NCI-H2107 (cell line): ENCODE measurements around the gene CDKN2A.

Source experiments
- DNase-seq: peaks from one replicate; lab custom pipeline; 2025; lab: John Stamatoyannopoulos, UW

The CDKN2A gene

GRCh38 chr9:22005702-22006606, 11.8 kb upstream of the CDKN2A start:
- no peak for DNase-seq

DNA sequence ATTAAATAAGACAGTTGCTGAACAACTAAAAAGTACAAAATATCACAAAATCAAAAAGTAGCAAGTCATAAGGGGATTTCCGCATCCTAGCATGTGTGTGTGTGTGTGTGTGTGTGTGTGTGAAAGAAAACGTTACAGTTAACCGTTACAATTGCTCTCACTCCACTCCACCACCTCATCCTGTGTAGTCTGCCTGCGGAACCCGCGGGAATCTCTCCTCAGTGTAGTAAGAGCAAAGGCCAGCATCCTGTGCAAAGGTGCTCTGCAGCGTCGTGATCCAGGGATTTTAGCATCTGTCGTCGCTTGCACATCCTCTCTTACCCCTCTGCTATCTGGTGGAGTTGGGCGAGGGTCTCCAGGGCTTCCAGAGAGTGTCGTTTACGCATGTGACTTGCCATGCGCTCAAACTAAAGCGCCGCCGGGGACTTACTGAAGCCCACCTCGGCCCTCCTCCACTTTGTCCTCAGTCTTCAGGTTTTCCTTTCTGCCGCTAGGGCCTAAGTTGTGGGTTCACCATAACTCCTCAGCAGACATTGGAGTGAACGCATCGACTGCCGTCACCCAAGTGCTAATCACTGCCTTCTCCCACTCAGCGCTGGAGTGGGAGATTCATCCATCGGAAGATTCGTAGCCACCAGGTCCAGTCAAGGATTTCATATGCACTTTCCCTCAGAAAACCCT, 11.0 kb upstream of the CDKN2A start:
- no peak for DNase-seq

GRCh38 chr9:22002038-22002437, 7.8 kb upstream of the CDKN2A start:
- DNase-seq = no peak

- DNase-seq = no peak
These were observed 3.8 kb upstream of the CDKN2A start for GRCh38 chr9:21998026-21998425.

DNA sequence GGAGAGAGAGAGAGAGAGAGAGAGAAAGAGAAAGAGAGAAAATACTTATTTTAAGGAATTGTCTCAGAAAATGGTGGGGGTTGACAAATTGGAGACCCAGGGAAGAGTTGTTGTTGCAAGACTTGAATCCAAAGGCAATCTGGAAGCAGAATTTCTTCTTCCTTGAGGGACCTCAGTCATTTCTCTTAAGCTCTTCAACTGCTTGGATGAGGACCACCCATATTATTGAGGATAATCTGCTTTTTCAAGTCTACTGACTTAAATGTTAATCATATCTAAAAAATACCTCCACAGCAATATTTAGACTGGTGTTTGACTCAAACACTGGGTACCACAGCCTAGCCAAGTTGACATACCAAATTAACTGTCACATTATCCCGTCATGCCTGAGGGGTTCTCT, 3.3 kb upstream of the CDKN2A start:
- DNase-seq = no peak

- DNase-seq = no peak
These were observed 2.7 kb upstream of the CDKN2A start for GRCh38 chr9:21996858-21997257.

- peak; percentile 43 for DNase-seq
These were observed 2.2 kb upstream of the CDKN2A start for GRCh38 chr9:21996438-21996837.

DNA sequence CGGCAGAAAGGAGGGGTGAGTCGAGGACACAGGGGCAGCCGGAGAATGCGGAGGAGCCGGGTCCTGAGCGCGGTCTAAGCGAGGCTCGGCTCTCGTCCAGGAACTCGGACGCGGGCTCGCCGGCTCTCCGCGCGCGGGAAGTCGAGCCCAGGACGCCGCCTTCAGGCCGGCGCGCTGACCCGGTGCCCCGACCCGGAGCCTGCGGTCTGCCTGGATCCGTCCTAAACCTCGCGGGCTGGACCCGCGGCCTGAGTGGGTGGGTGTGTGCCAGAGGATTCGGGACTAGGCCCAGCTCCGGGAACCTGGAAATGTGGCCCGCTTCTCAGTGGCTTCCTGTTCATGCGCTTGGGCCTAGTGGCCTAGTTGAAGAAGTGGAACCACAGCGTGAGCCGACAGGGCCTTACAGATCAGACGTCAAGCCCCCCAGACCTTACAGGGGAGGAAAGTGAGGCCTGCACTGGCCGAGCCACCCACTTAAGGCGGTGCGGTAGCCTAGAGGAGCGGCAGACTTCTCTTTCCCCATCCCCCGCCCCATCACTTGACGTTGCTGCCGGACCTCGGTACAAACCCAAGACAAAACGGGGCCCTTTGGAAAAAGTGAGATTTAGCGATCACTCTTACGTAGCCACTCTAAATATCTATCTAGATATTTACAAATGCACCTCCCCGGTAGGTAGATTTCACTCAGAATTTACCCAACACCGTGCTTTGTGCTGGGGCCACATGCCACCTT, 1.6 kb upstream of the CDKN2A start:
- DNase-seq = peak; percentile 8

GRCh38 chr9:21995006-21995665, 944 bp upstream of the CDKN2A start:
- peak; percentile 77 for DNase-seq

DNA sequence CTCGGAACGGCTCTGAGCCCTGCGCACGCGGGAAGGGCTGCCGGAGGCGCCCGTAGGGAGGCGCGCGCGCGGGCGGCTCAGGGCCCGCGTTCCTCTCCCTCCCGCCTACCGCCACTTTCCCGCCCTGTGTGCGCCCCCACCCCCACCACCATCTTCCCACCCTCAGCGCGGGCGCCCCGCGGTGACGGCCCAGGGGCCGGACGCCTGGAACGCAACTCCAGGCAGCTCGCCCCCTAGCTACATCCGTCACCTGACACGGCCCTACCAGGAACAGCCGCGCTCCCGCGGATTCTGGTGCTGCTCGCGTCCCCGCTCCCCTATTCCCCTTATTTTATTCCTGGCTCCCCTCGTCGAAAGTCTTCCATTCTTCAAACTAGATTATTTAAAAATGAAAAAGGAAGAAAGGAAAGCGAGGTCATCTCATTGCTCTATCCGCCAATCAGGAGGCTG, 389 bp upstream of the CDKN2A start, which contains the start of gene CDKN2B-AS1:
TSS of gene CDKN2B-AS1 (plus strand) at position 236 of the 450 bp plus-strand sequence.
- DNase-seq = peak; percentile 97

- DNase-seq = no peak
These were observed 1.2 kb downstream of the CDKN2A start for GRCh38 chr9:21993007-21993406.

- DNase-seq = no peak
These were observed 2.9 kb downstream of the CDKN2A start for GRCh38 chr9:21991072-21991959.

- DNase-seq = no peak
These were observed 4.6 kb downstream of the CDKN2A start for GRCh38 chr9:21989440-21990189.

DNA sequence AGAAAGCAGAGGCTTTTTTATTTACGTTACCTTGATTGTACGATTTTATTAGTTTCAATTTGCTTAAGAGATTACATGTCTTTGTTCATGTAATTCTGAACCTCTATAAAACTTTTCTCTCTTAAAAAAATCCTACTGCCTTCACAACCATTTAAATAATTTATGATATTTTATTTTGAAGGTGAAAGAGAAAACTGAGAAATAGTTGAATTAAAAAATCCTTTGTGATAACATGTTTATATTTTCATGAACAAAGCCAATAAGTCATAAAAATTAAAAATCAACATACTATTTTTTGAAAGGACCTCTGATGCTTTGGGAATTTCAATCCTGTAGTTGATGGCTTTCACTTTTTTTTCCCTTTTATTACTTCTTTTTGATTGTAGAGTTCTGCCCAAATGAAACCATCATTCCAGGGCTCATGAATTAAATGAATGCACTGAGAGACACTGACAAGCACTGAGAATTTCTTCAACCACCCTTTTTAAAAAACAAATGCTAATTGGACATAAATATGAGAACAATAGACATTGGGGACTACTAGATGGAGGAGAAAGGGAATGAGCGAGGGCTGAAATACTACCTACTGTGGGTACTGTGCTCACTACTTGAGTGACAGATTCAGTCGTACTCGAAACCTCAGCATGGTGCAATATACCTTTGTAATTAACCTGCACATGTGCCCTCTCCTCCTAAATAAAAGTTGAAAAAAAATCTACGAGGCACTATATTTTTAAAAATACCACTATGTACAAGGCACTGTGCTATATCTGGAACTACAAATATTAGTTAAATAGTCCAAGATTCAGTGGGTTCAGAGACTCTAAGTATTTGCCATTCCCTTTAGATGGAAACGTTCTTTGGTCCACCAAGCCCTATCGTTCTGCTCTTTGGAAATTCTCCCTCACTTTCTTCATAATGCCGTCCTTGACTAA, 5.9 kb downstream of the CDKN2A start:
- DNase-seq = peak; percentile 34

DNA sequence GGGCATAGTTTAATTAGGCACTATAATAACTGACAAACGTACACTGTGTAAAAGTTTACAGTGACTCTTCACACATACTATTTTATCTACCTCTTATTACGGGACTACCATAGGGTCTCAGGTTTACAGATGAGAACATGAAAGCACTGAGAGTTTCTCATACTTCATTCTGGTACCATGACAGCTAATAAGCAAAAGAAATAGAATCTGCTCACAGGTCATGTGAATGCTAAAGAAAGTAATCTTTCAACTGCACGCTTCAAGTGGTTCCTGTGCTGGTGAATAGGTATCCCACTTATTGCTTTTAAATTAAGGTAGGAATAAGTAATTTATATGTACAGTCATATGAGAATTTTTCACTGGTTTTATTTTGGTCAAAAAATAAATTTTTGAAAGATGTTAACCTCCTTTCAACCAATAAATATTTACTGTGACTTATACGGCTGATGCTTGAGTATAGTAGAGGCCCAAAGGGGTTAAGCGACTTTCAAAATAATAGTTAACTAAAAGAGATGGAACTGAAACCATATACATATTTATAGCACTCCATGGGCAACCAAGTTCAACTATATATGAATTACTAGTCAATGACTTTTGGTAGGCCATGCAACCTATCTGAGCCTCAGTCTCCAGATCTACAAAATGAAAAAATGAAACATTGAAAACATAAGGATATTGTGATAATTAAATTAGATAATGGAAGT, 8.1 kb downstream of the CDKN2A start:
- no peak for DNase-seq

GRCh38 chr9:21984101-21984500, 10.1 kb downstream of the CDKN2A start:
- DNase-seq = no peak

GRCh38 chr9:21983561-21983935, 10.6 kb downstream of the CDKN2A start:
- DNase-seq = no peak

- no peak for DNase-seq
These were observed 11.2 kb downstream of the CDKN2A start for GRCh38 chr9:21982861-21983560.
